ENCODE results near the gene FBLN7. TPM values are rescaled to one million over a fixed set of nuclear protein-coding genes. Genes with fewer than 3 reads are reported as not detected.

The FBLN7 gene
- total RNA-seq, 1 donor from 2014 or later: 9.3 TPM

GRCh38 chr2:112154246-112155117, 16.3 kb downstream of the FBLN7 start:
- no peak overlapping the region for H3K27ac Mint-ChIP-seq
- peaks cover 1% of the 10 kb centered on the region for H3K36me3 Mint-ChIP-seq (ENCODE audit: insufficient read depth)
- no peaks in the 10 kb centered on the region for H3K27me3 Mint-ChIP-seq
- no peak for DNase-seq (ENCODE audit: low spot score, unreplicated experiment)
- TF ChIP-seq CTCF (IDR thresholded peaks at IDR 0.05; ENCODE audit: unreplicated experiment): no peak
- no peaks in the 10 kb centered on the region for H3K9me3 Mint-ChIP-seq (ENCODE audit: low read depth)
- peaks cover 6% of the 10 kb centered on the region for H3K4me1 Mint-ChIP-seq (ENCODE audit: low read depth)
- H3K4me3 Mint-ChIP-seq (ENCODE audit: low read depth): no peak overlapping the region

GRCh38 chr2:112155331-112156151, 17.4 kb downstream of the FBLN7 start:
- no peak for DNase-seq (ENCODE audit: low spot score, unreplicated experiment)
- peaks cover 2% of the 10 kb centered on the region for H3K36me3 Mint-ChIP-seq (ENCODE audit: insufficient read depth)
- no peak overlapping the region for H3K4me3 Mint-ChIP-seq (ENCODE audit: low read depth)
- no peaks in the 10 kb centered on the region for H3K27me3 Mint-ChIP-seq
- no peak for TF ChIP-seq CTCF (IDR thresholded peaks at IDR 0.05; ENCODE audit: unreplicated experiment)
- H3K9me3 Mint-ChIP-seq (ENCODE audit: low read depth): no peaks in the 10 kb centered on the region
- H3K4me1 Mint-ChIP-seq (ENCODE audit: low read depth): peaks cover 6% of the 10 kb centered on the region
- peak overlapping the region; percentile 71 for H3K27ac Mint-ChIP-seq

- no peaks in the 10 kb centered on the region for H3K27me3 Mint-ChIP-seq
- H3K36me3 Mint-ChIP-seq (ENCODE audit: insufficient read depth): peaks cover 2% of the 10 kb centered on the region
- peak overlapping the region; percentile 71 for H3K27ac Mint-ChIP-seq
- H3K4me1 Mint-ChIP-seq (ENCODE audit: low read depth): peaks cover 6% of the 10 kb centered on the region
- no peak for DNase-seq (ENCODE audit: low spot score, unreplicated experiment)
- H3K9me3 Mint-ChIP-seq (ENCODE audit: low read depth): no peaks in the 10 kb centered on the region
- no peak for TF ChIP-seq CTCF (IDR thresholded peaks at IDR 0.05; ENCODE audit: unreplicated experiment)
- H3K4me3 Mint-ChIP-seq (ENCODE audit: low read depth): no peak overlapping the region
Observed at GRCh38 chr2:112156152-112156986, 18.2 kb downstream of the FBLN7 start.

GRCh38 chr2:112157472-112157871, 19.3 kb downstream of the FBLN7 start:
- no peak for TF ChIP-seq CTCF (IDR thresholded peaks at IDR 0.05; ENCODE audit: unreplicated experiment)
- no peak overlapping the region for H3K27ac Mint-ChIP-seq
- DNase-seq (ENCODE audit: low spot score, unreplicated experiment): no peak
- peaks cover 6% of the 10 kb centered on the region for H3K4me1 Mint-ChIP-seq (ENCODE audit: low read depth)
- peaks cover 2% of the 10 kb centered on the region for H3K36me3 Mint-ChIP-seq (ENCODE audit: insufficient read depth)
- no peak overlapping the region for H3K4me3 Mint-ChIP-seq (ENCODE audit: low read depth)
- no peaks in the 10 kb centered on the region for H3K9me3 Mint-ChIP-seq (ENCODE audit: low read depth)
- H3K27me3 Mint-ChIP-seq: no peaks in the 10 kb centered on the region
